HG03095 (cell line): ENCODE results near the gene KLK8.

ENCODE experiments used
- ATAC-seq: cut with Tn5 transposase; IDR thresholded peaks from one replicate; pipeline ENCODE4 v1.9.1; 2021; ENCODE audit warnings: moderate library complexity; ENCODE audit not compliant: unreplicated experiment

KLK8 gene

GRCh38 chr19:50957587-50957986, 43.8 kb downstream of the KLK8 start:
- ATAC-seq, result no peak

- no peak for ATAC-seq
Measured at GRCh38 chr19:50952910-50953309, 48.5 kb downstream of the KLK8 start, which contains the start of gene KLK5. Gene KLK5, minus strand, starts transcription at chr19:50953038. Its CDS starts 381 bp downstream, at chr19:50952657.

GRCh38 chr19:50949861-50950260, 51.5 kb downstream of the KLK8 start:
- ATAC-seq, result no peak

- ATAC-seq, result no peak
Measured at GRCh38 chr19:50947123-50947522, 54.3 kb downstream of the KLK8 start.
